HepG2 (cell line): ENCODE results near the gene OSBP. TPM values are rescaled to one million over a fixed set of nuclear protein-coding genes. Genes with fewer than 3 reads are reported as not detected.

Source experiments
- CAMTA2 ChIP-seq: sonication (generic); formaldehyde crosslinking; IDR thresholded peaks from 2 replicates; pipeline ENCODE4 v1.4.0; 2020; ENCODE audit warnings: mild to moderate bottlenecking, missing genetic modification reagents, borderline replicate concordance
- CBFB ChIP-seq: sonication (generic); formaldehyde crosslinking; IDR thresholded peaks from 2 replicates; pipeline ENCODE4 v1.4.0; 2020; ENCODE audit warnings: missing genetic modification reagents
- CCDC6 ChIP-seq: sonication (generic); formaldehyde crosslinking; IDR thresholded peaks from 2 replicates; pipeline ENCODE4 v1.8.1; 2022; ENCODE audit warnings: mild to moderate bottlenecking, missing genetic modification reagents, moderate library complexity
- EHMT2 ChIP-seq: fragments of 200-600 bp; sonication (generic); IDR thresholded peaks from 2 replicates; pipeline ENCODE4 v1.7.0; 2017; ENCODE audit warnings: antibody characterized with exemption, low read depth, low read length, borderline replicate concordance
- EZH2 ChIP-seq: conservative IDR thresholded peaks from 2 replicates; pipeline ENCODE4 v1.6.1; 2012; ENCODE audit warnings: mild to moderate bottlenecking, low read depth, low read length, moderate library complexity
- HNRNPUL1 ChIP-seq: fragments of 200-400 bp; formaldehyde crosslinking; IDR thresholded peaks from 2 replicates; pipeline ENCODE4 v1.6.1; 2017; ENCODE audit warnings: low read depth, mild to moderate bottlenecking, low read length, moderate library complexity
- MBD4 ChIP-seq: IDR thresholded peaks from 2 replicates; pipeline ENCODE4 v1.6.1; 2012; ENCODE audit warnings: low read length, inconsistent platforms, borderline replicate concordance
- MTF1 ChIP-seq: sonication (generic); formaldehyde crosslinking; IDR thresholded peaks from 2 replicates; pipeline ENCODE4 v1.5.0; 2020; ENCODE audit warnings: missing genetic modification reagents
- PAWR ChIP-seq: sonication (generic); formaldehyde crosslinking; IDR thresholded peaks from 2 replicates; pipeline ENCODE4 v1.4.0; 2020; ENCODE audit warnings: missing genetic modification reagents, mild to moderate bottlenecking, borderline replicate concordance
- SUZ12 ChIP-seq: fragments of 150-350 bp; IDR thresholded peaks from 2 replicates; pipeline ENCODE4 v1.6.1; 2014; ENCODE audit warnings: low read depth, low read length
- ZC3H4 ChIP-seq: sonication (generic); formaldehyde crosslinking; IDR thresholded peaks from 2 replicates; pipeline ENCODE4 v1.4.0; 2020; ENCODE audit warnings: missing genetic modification reagents, borderline replicate concordance
- ZNF557 ChIP-seq: sonication (generic); formaldehyde crosslinking; IDR thresholded peaks from 2 replicates; pipeline ENCODE4 v1.4.0; 2020; ENCODE audit warnings: missing genetic modification reagents
- ZNF589 ChIP-seq: sonication (generic); formaldehyde crosslinking; conservative IDR thresholded peaks from 2 replicates; pipeline ENCODE4 v1.8.0; 2022; ENCODE audit warnings: mild to moderate bottlenecking, moderate library complexity, missing genetic modification reagents
- ZNF615 ChIP-seq: sonication (generic); formaldehyde crosslinking; IDR thresholded peaks from 2 replicates; pipeline ENCODE4 v1.5.0; 2020; ENCODE audit warnings: mild to moderate bottlenecking, missing genetic modification reagents, borderline replicate concordance
- polyA plus RNA-seq, 8 experiments: library from polyadenylated mRNA; depleted of rRNA in 3 of 8; stranded (reverse) in 7 of 8; unstranded in 1 of 8; fragments of >200 nt; fragmentation: Illumina TruSeq in 4 of 8; extraction: Trizol in 4 of 8; gene quantifications; 2 replicates each; pipeline versions ENCODE4 v1.2.1 to v1.2.3, GENCODE V29; 2011 to 2016; ENCODE audit warnings: low read depth in 4 of 8, missing spikeins in 1 of 8, mixed read lengths in 1 of 8; ENCODE audit not compliant: insufficient read depth in 1 of 8
- total RNA-seq, 5 experiments: library from RNA; depleted of rRNA; stranded (reverse); fragments of >200 nt; fragmentation: Illumina TruSeq; extraction: Trizol; gene quantifications; 2 replicates each; pipeline ENCODE4 v1.2.3, GENCODE V29; 2016; ENCODE audit warnings: low read depth in 1 of 5
- TF ChIP-seq, protein P1 (sequence below): IDR thresholded peaks from 2 replicates; pipeline ENCODE4 v1.6.1; 2016; ENCODE audit warnings: low read depth, missing genetic modification reagents, missing compliant biosample characterization
- TF ChIP-seq, protein P2 (sequence below): sonication (generic); formaldehyde crosslinking; IDR thresholded peaks from 2 replicates; pipeline ENCODE4 v1.4.0; 2020; ENCODE audit warnings: missing genetic modification reagents
- TF ChIP-seq, protein P3 (sequence below): fragments of 450-650 bp; IDR thresholded peaks from 2 replicates; pipeline ENCODE4 v1.6.1; 2017; ENCODE audit warnings: mild to moderate bottlenecking

OSBP gene
- total and polyA plus RNA-seq, 2 of the 13 experiments (the other 11 are each of a cell fraction or from before 2014, with no cell fraction given), result 12.1 to 13.5 TPM

DNA sequence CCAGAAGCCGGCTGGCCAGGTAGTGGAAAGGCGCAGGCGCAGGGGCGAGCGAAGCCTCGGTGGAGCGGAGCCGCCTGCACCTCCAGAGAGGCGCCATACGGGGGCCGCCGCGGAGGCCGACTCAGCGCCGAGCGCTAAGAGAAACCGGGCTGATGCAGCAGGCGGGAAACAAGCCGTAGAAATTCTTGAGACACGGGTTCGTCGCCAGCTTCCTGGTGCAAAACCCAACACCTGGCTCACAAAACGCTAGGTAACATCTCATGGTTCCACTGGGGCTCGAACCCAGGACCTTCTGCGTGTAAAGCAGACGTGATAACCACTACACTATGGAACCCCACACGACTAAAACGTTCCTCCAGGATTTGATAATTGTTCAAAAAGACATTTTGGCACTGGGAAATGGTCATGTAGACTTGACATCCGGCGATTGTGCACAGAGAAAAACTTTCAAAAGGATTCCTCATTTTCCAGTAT lies 65.2 kb downstream of the OSBP start (continued):
- TF ChIP-seq, protein P1, sequence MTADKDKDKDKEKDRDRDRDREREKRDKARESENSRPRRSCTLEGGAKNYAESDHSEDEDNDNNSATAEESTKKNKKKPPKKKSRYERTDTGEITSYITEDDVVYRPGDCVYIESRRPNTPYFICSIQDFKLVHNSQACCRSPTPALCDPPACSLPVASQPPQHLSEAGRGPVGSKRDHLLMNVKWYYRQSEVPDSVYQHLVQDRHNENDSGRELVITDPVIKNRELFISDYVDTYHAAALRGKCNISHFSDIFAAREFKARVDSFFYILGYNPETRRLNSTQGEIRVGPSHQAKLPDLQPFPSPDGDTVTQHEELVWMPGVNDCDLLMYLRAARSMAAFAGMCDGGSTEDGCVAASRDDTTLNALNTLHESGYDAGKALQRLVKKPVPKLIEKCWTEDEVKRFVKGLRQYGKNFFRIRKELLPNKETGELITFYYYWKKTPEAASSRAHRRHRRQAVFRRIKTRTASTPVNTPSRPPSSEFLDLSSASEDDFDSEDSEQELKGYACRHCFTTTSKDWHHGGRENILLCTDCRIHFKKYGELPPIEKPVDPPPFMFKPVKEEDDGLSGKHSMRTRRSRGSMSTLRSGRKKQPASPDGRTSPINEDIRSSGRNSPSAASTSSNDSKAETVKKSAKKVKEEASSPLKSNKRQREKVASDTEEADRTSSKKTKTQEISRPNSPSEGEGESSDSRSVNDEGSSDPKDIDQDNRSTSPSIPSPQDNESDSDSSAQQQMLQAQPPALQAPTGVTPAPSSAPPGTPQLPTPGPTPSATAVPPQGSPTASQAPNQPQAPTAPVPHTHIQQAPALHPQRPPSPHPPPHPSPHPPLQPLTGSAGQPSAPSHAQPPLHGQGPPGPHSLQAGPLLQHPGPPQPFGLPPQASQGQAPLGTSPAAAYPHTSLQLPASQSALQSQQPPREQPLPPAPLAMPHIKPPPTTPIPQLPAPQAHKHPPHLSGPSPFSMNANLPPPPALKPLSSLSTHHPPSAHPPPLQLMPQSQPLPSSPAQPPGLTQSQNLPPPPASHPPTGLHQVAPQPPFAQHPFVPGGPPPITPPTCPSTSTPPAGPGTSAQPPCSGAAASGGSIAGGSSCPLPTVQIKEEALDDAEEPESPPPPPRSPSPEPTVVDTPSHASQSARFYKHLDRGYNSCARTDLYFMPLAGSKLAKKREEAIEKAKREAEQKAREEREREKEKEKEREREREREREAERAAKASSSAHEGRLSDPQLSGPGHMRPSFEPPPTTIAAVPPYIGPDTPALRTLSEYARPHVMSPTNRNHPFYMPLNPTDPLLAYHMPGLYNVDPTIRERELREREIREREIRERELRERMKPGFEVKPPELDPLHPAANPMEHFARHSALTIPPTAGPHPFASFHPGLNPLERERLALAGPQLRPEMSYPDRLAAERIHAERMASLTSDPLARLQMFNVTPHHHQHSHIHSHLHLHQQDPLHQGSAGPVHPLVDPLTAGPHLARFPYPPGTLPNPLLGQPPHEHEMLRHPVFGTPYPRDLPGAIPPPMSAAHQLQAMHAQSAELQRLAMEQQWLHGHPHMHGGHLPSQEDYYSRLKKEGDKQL (CRISPR knock-in tag), result no peak
- TF ChIP-seq ZNF589 (CRISPR knock-in tag) (no peak), EHMT2 (no peak), CCDC6 (CRISPR knock-in tag) (peak; percentile 66; the same call in 1 of the 2 replicates), CAMTA2 (CRISPR knock-in tag) (no peak), MBD4 (no peak), ZNF557 (CRISPR knock-in tag) (no peak), ZC3H4 (CRISPR knock-in tag) (no peak), HNRNPUL1 (no peak), SUZ12 (no peak), EZH2 (no peak), PAWR (CRISPR knock-in tag) (no peak), CBFB (CRISPR knock-in tag) (peak; percentile 71), ZNF615 (CRISPR knock-in tag) (no peak; the same call in 1 of the 2 replicates), MTF1 (CRISPR knock-in tag) (peak; percentile 70; the same call in 1 of the 2 replicates)
- TF ChIP-seq, protein P2, sequence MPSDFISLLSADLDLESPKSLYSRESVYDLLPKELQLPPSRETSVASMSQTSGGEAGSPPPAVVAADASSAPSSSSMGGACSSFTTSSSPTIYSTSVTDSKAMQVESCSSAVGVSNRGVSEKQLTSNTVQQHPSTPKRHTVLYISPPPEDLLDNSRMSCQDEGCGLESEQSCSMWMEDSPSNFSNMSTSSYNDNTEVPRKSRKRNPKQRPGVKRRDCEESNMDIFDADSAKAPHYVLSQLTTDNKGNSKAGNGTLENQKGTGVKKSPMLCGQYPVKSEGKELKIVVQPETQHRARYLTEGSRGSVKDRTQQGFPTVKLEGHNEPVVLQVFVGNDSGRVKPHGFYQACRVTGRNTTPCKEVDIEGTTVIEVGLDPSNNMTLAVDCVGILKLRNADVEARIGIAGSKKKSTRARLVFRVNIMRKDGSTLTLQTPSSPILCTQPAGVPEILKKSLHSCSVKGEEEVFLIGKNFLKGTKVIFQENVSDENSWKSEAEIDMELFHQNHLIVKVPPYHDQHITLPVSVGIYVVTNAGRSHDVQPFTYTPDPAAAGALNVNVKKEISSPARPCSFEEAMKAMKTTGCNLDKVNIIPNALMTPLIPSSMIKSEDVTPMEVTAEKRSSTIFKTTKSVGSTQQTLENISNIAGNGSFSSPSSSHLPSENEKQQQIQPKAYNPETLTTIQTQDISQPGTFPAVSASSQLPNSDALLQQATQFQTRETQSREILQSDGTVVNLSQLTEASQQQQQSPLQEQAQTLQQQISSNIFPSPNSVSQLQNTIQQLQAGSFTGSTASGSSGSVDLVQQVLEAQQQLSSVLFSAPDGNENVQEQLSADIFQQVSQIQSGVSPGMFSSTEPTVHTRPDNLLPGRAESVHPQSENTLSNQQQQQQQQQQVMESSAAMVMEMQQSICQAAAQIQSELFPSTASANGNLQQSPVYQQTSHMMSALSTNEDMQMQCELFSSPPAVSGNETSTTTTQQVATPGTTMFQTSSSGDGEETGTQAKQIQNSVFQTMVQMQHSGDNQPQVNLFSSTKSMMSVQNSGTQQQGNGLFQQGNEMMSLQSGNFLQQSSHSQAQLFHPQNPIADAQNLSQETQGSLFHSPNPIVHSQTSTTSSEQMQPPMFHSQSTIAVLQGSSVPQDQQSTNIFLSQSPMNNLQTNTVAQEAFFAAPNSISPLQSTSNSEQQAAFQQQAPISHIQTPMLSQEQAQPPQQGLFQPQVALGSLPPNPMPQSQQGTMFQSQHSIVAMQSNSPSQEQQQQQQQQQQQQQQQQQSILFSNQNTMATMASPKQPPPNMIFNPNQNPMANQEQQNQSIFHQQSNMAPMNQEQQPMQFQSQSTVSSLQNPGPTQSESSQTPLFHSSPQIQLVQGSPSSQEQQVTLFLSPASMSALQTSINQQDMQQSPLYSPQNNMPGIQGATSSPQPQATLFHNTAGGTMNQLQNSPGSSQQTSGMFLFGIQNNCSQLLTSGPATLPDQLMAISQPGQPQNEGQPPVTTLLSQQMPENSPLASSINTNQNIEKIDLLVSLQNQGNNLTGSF (CRISPR knock-in tag), result no peak
- TF ChIP-seq, protein P3, sequence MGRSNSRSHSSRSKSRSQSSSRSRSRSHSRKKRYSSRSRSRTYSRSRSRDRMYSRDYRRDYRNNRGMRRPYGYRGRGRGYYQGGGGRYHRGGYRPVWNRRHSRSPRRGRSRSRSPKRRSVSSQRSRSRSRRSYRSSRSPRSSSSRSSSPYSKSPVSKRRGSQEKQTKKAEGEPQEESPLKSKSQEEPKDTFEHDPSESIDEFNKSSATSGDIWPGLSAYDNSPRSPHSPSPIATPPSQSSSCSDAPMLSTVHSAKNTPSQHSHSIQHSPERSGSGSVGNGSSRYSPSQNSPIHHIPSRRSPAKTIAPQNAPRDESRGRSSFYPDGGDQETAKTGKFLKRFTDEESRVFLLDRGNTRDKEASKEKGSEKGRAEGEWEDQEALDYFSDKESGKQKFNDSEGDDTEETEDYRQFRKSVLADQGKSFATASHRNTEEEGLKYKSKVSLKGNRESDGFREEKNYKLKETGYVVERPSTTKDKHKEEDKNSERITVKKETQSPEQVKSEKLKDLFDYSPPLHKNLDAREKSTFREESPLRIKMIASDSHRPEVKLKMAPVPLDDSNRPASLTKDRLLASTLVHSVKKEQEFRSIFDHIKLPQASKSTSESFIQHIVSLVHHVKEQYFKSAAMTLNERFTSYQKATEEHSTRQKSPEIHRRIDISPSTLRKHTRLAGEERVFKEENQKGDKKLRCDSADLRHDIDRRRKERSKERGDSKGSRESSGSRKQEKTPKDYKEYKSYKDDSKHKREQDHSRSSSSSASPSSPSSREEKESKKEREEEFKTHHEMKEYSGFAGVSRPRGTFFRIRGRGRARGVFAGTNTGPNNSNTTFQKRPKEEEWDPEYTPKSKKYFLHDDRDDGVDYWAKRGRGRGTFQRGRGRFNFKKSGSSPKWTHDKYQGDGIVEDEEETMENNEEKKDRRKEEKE, result no peak
